IMR-90 (cell line): ENCODE data around the gene M6PR. TPM values are rescaled to one million over a fixed set of nuclear protein-coding genes. Genes with fewer than 3 reads are reported as not detected.

Experiments used
- ATAC-seq: fragments of 200-7000 bp; cut with Tn5 transposase; 2 replicates; pipeline ENCODE4 v1.9.1; 2020; ENCODE audit warnings: low read depth, mild to moderate bottlenecking, moderate library complexity
- BruUV-seq: library from RNA; stranded (reverse); fragments of 400-500 nt; replicated peaks from 2 replicates; lab custom pipeline; 2021; lab: Mats Ljungman, UMichigan
- CTCF ChIA-PET: fragments of 300-600 bp; formaldehyde crosslinking; extraction: SDS; loops from one replicate; lab custom pipeline; 2021; ENCODE audit warnings: antibody characterized with exemption; lab: Yijun Ruan, JAX
- POLR2A ChIA-PET: fragments of 300-600 bp; sonication (Branson Sonifier 250); formaldehyde crosslinking; loops from one replicate; lab custom pipeline; 2022; ENCODE audit warnings: antibody characterized with exemption; ENCODE audit not compliant: unreplicated experiment; lab: Charles Lee
- DNase-seq: peaks from one replicate; pipeline ENCODE4 v3.0.0; 2013
- H2AFZ ChIP-seq: replicated peaks from 2 replicates; pipeline ENCODE3; 2013; ENCODE audit warnings: low read length, mild to moderate bottlenecking; ENCODE audit not compliant: poor library complexity
- H2AK5ac ChIP-seq: 2 replicates; pipeline ENCODE4 v1.6.1; 2013; ENCODE audit warnings: low read depth, low read length, inconsistent platforms
- H2AK9ac ChIP-seq: replicated peaks from 2 replicates; pipeline ENCODE3; 2013; ENCODE audit warnings: mild to moderate bottlenecking, low read depth, low read length, moderate library complexity; ENCODE audit not compliant: poor library complexity
- H2BK120ac ChIP-seq: 2 replicates; pipeline ENCODE4 v1.6.1; 2013; ENCODE audit warnings: low read depth, low read length, inconsistent platforms
- H2BK15ac ChIP-seq: 3 replicates; pipeline ENCODE4 v1.6.1; 2013; ENCODE audit warnings: low read depth, low read length, inconsistent platforms
- H2BK20ac ChIP-seq: 2 replicates; pipeline ENCODE4 v1.6.1; 2013; ENCODE audit warnings: low read depth, mild to moderate bottlenecking, inconsistent platforms, low read length, moderate library complexity
- H2BK5ac ChIP-seq: 2 replicates; pipeline ENCODE4 v1.6.1; 2013; ENCODE audit warnings: mild to moderate bottlenecking, low read depth, low read length, inconsistent platforms; ENCODE audit not compliant: poor library complexity, severe bottlenecking
- H3K14ac ChIP-seq: replicated peaks from 2 replicates; pipeline ENCODE4 v1.6.1; 2013; ENCODE audit warnings: low read depth, low read length, inconsistent platforms
- H3K18ac ChIP-seq: 2 replicates; pipeline ENCODE4 v1.6.1; 2013; ENCODE audit warnings: low read depth, low read length, control low read depth
- H3K23ac ChIP-seq: 2 replicates; pipeline ENCODE4 v1.6.1; 2013; ENCODE audit warnings: low read depth, low read length, inconsistent platforms
- H3K27ac ChIP-seq: 2 replicates; pipeline ENCODE4 v1.5.1; 2013; ENCODE audit warnings: mild to moderate bottlenecking, control low read depth, low read length; ENCODE audit not compliant: insufficient read depth
- H3K27me3 ChIP-seq: 2 replicates; pipeline ENCODE4 v1.6.1; 2013; ENCODE audit warnings: low read length; ENCODE audit not compliant: control insufficient read depth, insufficient read depth
- H3K36me3 ChIP-seq: 2 replicates; pipeline ENCODE4 v1.6.1; 2013; ENCODE audit warnings: low read length, mixed read lengths; ENCODE audit not compliant: control insufficient read depth, insufficient read depth
- H3K4ac ChIP-seq: 2 replicates; pipeline ENCODE4 v1.6.1; 2013; ENCODE audit warnings: low read depth, low read length, inconsistent platforms
- H3K4me1 ChIP-seq: 2 replicates; pipeline ENCODE4 v1.6.1; 2013; ENCODE audit warnings: low read length, mixed read lengths; ENCODE audit not compliant: control insufficient read depth, insufficient read depth
- H3K4me2 ChIP-seq: 2 replicates; pipeline ENCODE4 v1.6.1; 2013; ENCODE audit warnings: low read depth, mild to moderate bottlenecking, control low read depth, low read length, moderate library complexity
- H3K4me3 ChIP-seq: 2 replicates; pipeline ENCODE4 v1.5.1; 2013; ENCODE audit warnings: low read depth, mild to moderate bottlenecking, control low read depth, low read length, moderate library complexity; ENCODE audit not compliant: insufficient read depth
- H3K56ac ChIP-seq: 2 replicates; pipeline ENCODE4 v1.6.1; 2013; ENCODE audit warnings: low read length, inconsistent platforms; ENCODE audit not compliant: insufficient read depth; ENCODE audit errors: extremely low read depth
- H3K79me1 ChIP-seq, 2 experiments: 2 replicates each; pipeline ENCODE4 v1.6.1; 2013; ENCODE audit warnings: low read length in 2 of 2, inconsistent platforms in 1 of 2, low read depth in 1 of 2
- H3K9ac ChIP-seq: 2 replicates; pipeline ENCODE4 v1.6.1; 2013; ENCODE audit warnings: low read depth, low read length, control low read depth
- H3K9me1 ChIP-seq: 2 replicates; pipeline ENCODE4 v1.6.1; 2013; ENCODE audit warnings: low read length, inconsistent platforms; ENCODE audit not compliant: insufficient read depth
- H3K9me3 ChIP-seq: 2 replicates; pipeline ENCODE4 v1.6.1; 2013; ENCODE audit warnings: low read length; ENCODE audit not compliant: control insufficient read depth, insufficient read depth
- H4K20me1 ChIP-seq: 2 replicates; pipeline ENCODE4 v1.6.1; 2013; ENCODE audit warnings: low read length, inconsistent platforms; ENCODE audit not compliant: insufficient read depth
- H4K5ac ChIP-seq: 2 replicates; pipeline ENCODE4 v1.6.1; 2013; ENCODE audit warnings: mild to moderate bottlenecking, low read depth, low read length, control low read depth
- H4K8ac ChIP-seq, 2 experiments: 2 replicates each; pipeline ENCODE4 v1.6.1; 2013; ENCODE audit warnings: low read depth in 2 of 2, low read length in 2 of 2, control low read depth in 1 of 2, inconsistent platforms in 1 of 2
- H4K91ac ChIP-seq: 2 replicates; pipeline ENCODE4 v1.6.1; 2013; ENCODE audit warnings: low read depth, low read length, inconsistent platforms; ENCODE audit not compliant: insufficient read depth
- CHD1 ChIP-seq: IDR thresholded peaks from 2 replicates; pipeline ENCODE4 v1.6.1; 2012; ENCODE audit warnings: low read depth, low read length, improper control_type of control experiment
- CTCF ChIP-seq: conservative IDR thresholded peaks from 2 replicates; pipeline ENCODE4 v1.5.1; 2012; ENCODE audit warnings: mild to moderate bottlenecking, low read depth, low read length, improper control_type of control experiment
- MAZ ChIP-seq: IDR thresholded peaks from 2 replicates; pipeline ENCODE4 v1.6.1; 2012; ENCODE audit warnings: low read depth, mild to moderate bottlenecking, low read length, improper control_type of control experiment, moderate library complexity, borderline replicate concordance
- SMC3 ChIP-seq: fragments of 150-350 bp; IDR thresholded peaks from 2 replicates; pipeline ENCODE4 v1.6.1; 2016; ENCODE audit warnings: low read depth, mild to moderate bottlenecking, antibody characterized with exemption, low read length, moderate library complexity
- USF2 ChIP-seq: fragments of 150-350 bp; IDR thresholded peaks from 2 replicates; pipeline ENCODE4 v1.6.1; 2017; ENCODE audit warnings: mild to moderate bottlenecking, antibody characterized with exemption, low read length, low read depth
- WGBS, 2 experiments: methylation state at CpG; one replicate each; pipeline versions ENCODE4 v1.1.5 to v1.1.7; 2013; ENCODE audit warnings: missing lambda C conversion rate in 2 of 2; ENCODE audit not compliant: insufficient read length in 1 of 2; ENCODE audit errors: extremely low coverage in 2 of 2; 5-methylcytosine and 5-hydroxymethylcytosine counted together
- dilution Hi-C: fragments of 300-500 bp; cut with HindIII; formaldehyde crosslinking; loops from one replicate; pipeline ENCODE4 v1.14.3; 2018; ENCODE audit warnings: low sequenced_read_pairs; ENCODE audit not compliant: unreplicated experiment
- in situ Hi-C: fragments of 300-500 bp; cut with MboI; formaldehyde crosslinking; loops from 3 replicates; pipeline ENCODE4 v1.14.3; 2019; ENCODE audit warnings: low sequenced_read_pairs, inconsistent platforms, mixed read lengths
- intact Hi-C: fragments of 100-400 bp; cut with micrococcal nuclease; formaldehyde crosslinking; loops from 2 replicates; pipeline ENCODE4 v1.10.0; 2022
- polyA plus RNA-seq, 3 experiments: library from polyadenylated mRNA; depleted of rRNA; stranded (reverse); fragments of >200 nt; gene quantifications; 2 replicates each; pipeline ENCODE4 v1.2.3, GENCODE V29; 2012; ENCODE audit warnings: low replicate concordance in 1 of 3
- total RNA-seq: library from RNA; depleted of rRNA; stranded (reverse); fragments of >200 nt; gene quantifications from 2 replicates; pipeline ENCODE4 v1.2.3, GENCODE V29; 2012

M6PR gene
- total and polyA plus RNA-seq, 2 of the 4 experiments (the other 2 are of a cell fraction): 86.6 to 140 TPM

- no peak for DNase-seq
- Histone ChIP-seq H3K36me3 (no peaks in the 10 kb centered on the region), H3K27me3 (no peaks in the 10 kb centered on the region), H4K8ac (no peak overlapping the region), H4K91ac (no peak overlapping the region), H2BK15ac (no peak overlapping the region), H3K27ac (no peak overlapping the region), H3K9me1 (no peaks in the 10 kb centered on the region), H3K4me2 (no peak overlapping the region), H2AK5ac (no peak overlapping the region), H2AK9ac (no peak overlapping the region), H3K9ac (no peak overlapping the region), H3K9me3 (no peaks in the 10 kb centered on the region), H2BK120ac (no peak overlapping the region), H3K23ac (no peak overlapping the region), H3K14ac (no peak overlapping the region), H3K4ac (no peak overlapping the region), H2BK5ac (no peak overlapping the region), H3K18ac (no peak overlapping the region), H3K4me1 (no peaks in the 10 kb centered on the region), H2AFZ (no peak overlapping the region), H3K79me1 (no peaks in the 10 kb centered on the region), H3K4me3 (no peak overlapping the region), H4K20me1 (no peaks in the 10 kb centered on the region), H2BK20ac (no peak overlapping the region), H4K5ac (no peak overlapping the region), H3K56ac (no peak overlapping the region)
- ChIA-PET CTCF (no interaction called here), POLR2A (no interaction called here)
- intact Hi-C loops (no loop called here), in situ Hi-C loops (no loop called here), dilution Hi-C loops (no loop called here)
- no TSS peak for BruUV-seq
- WGBS, 2 experiments: no CpG with 5 or more reads among the region's 1 CpG
- ATAC-seq: no peak
- TF ChIP-seq USF2 (no peak), SMC3 (no peak), MAZ (no peak), CTCF (no peak), CHD1 (no peak)
Measured at GRCh38 chr12:8985213-8985754, 35.8 kb upstream of the M6PR start.
